H1 (cell line): ENCODE data around the gene CREB3L4.

ENCODE experiments used
- BRCA1 ChIP-seq: IDR thresholded peaks from 2 replicates; pipeline ENCODE4 v1.6.1; 2012; ENCODE audit warnings: low read depth, low read length, improper control_type of control experiment
- CTCF ChIP-seq, 3 experiments: IDR thresholded peaks; 1 replicate in 2 of 3; 2 replicates in 1 of 3; pipeline versions ENCODE4 v1.5.1 to v1.6.1; 2011; ENCODE audit warnings: low read length in 3 of 3, mild to moderate bottlenecking in 3 of 3, inconsistent platforms in 2 of 3, low read depth in 1 of 3, moderate library complexity in 1 of 3; ENCODE audit not compliant: insufficient read depth in 1 of 3; ENCODE audit errors: control extremely low read depth in 1 of 3
- EP300 ChIP-seq, 2 experiments: IDR thresholded peaks; 1 replicate in 1 of 2; 2 replicates in 1 of 2; pipeline ENCODE4 v1.6.1; 2011 to 2012; ENCODE audit warnings: low read depth in 2 of 2, low read length in 2 of 2, mild to moderate bottlenecking in 2 of 2, borderline replicate concordance in 1 of 2, inconsistent platforms in 1 of 2, moderate library complexity in 1 of 2
- EZH2 ChIP-seq: fragments of 200-600 bp; sonication (generic); IDR thresholded peaks from 2 replicates; pipeline ENCODE4 v1.7.1; 2012; ENCODE audit warnings: low read depth, mild to moderate bottlenecking, moderate library complexity, low read length, inconsistent platforms; ENCODE audit not compliant: severe bottlenecking
- POLR2A ChIP-seq, 2 experiments: IDR thresholded peaks; 1 replicate in 1 of 2; 2 replicates in 1 of 2; pipeline ENCODE4 v1.6.1; 2011; ENCODE audit warnings: low read depth in 2 of 2, low read length in 2 of 2, mild to moderate bottlenecking in 2 of 2; ENCODE audit errors: control extremely low read depth in 1 of 2
- POLR2AphosphoS5 ChIP-seq: IDR thresholded peaks from 2 replicates; pipeline ENCODE4 v1.6.1; 2011; ENCODE audit warnings: low read depth, low read length
- RBBP5 ChIP-seq: IDR thresholded peaks from 2 replicates; pipeline ENCODE4 v1.7.1; 2012; ENCODE audit warnings: low read depth, mild to moderate bottlenecking, inconsistent platforms, low read length, moderate library complexity, borderline replicate concordance
- ZNF274 ChIP-seq: IDR thresholded peaks from 2 replicates; pipeline ENCODE4 v1.7.0; 2012; ENCODE audit warnings: low read length, borderline replicate concordance; ENCODE audit errors: extremely low read depth
- TF ChIP-seq, protein P1 (sequence below): IDR thresholded peaks from 2 replicates; pipeline ENCODE4 v1.6.1; 2012; ENCODE audit warnings: low read length, inconsistent platforms

DNA sequence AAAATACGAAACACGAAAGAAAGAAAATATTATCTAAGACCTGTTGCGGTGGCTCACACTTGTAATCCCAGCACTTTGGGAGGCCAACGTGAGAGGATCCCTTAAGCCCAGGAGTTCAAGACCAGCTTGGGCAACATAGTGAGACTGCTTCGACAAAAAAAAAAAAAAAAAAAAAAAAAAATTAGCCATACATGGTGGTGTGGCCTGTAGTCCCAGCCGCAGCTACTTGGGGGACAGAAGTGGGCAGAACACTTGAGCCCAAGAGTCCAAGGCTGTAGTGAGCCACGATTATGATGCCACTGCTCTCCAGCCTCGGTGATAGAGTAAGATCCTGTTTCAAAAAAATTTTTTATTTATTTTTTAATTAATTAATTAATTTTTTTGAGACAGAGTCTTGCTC is 19.9 kb downstream of the CREB3L4 start:
- TF ChIP-seq EP300 (IDR thresholded peaks at IDR 0.05; ENCODE audit: borderline replicate concordance in 1 of 2, low read depth in 2 of 2, low read length in 2 of 2) (no peak), BRCA1 (no peak), CTCF (IDR thresholded peaks at IDR 0.05; ENCODE audit: control extremely low read depth in 1 of 3, insufficient read depth in 1 of 3, low read depth in 1 of 3, low read length in 3 of 3) (no peak), EZH2 (no peak), POLR2AphosphoS5 (no peak), RBBP5 (no peak), POLR2A (IDR thresholded peaks at IDR 0.05; ENCODE audit: control extremely low read depth in 1 of 2, low read depth in 2 of 2, low read length in 2 of 2) (no peak), ZNF274 (no peak)
- TF ChIP-seq, protein P1, sequence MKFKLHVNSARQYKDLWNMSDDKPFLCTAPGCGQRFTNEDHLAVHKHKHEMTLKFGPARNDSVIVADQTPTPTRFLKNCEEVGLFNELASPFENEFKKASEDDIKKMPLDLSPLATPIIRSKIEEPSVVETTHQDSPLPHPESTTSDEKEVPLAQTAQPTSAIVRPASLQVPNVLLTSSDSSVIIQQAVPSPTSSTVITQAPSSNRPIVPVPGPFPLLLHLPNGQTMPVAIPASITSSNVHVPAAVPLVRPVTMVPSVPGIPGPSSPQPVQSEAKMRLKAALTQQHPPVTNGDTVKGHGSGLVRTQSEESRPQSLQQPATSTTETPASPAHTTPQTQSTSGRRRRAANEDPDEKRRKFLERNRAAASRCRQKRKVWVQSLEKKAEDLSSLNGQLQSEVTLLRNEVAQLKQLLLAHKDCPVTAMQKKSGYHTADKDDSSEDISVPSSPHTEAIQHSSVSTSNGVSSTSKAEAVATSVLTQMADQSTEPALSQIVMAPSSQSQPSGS, result no peak
